Mucosa of descending colon (tissue), 3 donors: ENCODE measurements around the gene FA2H. TPM values are rescaled to one million over a fixed set of nuclear protein-coding genes. Genes with fewer than 3 reads are reported as not detected.

Experiments used
- ATAC-seq: fragments of 200-7000 bp; cut with Tn5 transposase; one replicate; pipeline ENCODE4 v1.9.1; 2020; ENCODE audit warnings: mild to moderate bottlenecking, moderate library complexity
- DNase-seq, 3 donors: peaks; one replicate each; pipeline ENCODE4 v3.0.0-alpha.2; 2020
- H3K36me3 ChIP-seq: fragments of 200-600 bp; one replicate; pipeline ENCODE4 v1.8.0; 2021; ENCODE audit warnings: low read depth, mild to moderate bottlenecking
- H3K4me1 ChIP-seq: fragments of 200-600 bp; one replicate; pipeline ENCODE4 v1.8.0; 2021; ENCODE audit warnings: low read depth, mild to moderate bottlenecking
- H3K4me3 ChIP-seq: fragments of 200-600 bp; one replicate; pipeline ENCODE4 v1.8.0; 2021; ENCODE audit warnings: mild to moderate bottlenecking
- H3K9me3 ChIP-seq: fragments of 200-600 bp; one replicate; pipeline ENCODE4 v1.8.0; 2021; ENCODE audit warnings: mild to moderate bottlenecking
- CTCF ChIP-seq: fragments of 200-600 bp; IDR thresholded peaks from one replicate; pipeline ENCODE4 v1.8.0; 2022; ENCODE audit warnings: antibody characterized with exemption, mild to moderate bottlenecking
- intact Hi-C, 2 donors: fragments of 100-400 bp; cut with DNase I in 1 of 2; cut with micrococcal nuclease in 1 of 2; formaldehyde crosslinking; loops; one replicate each; pipeline versions ENCODE4 v1.11.0 to v1.11.1; 2022; cut with DNase I, micrococcal nuclease
- total RNA-seq, 3 donors: library from RNA; stranded (reverse); fragmentation: NEBNext Ultra II Directional in 2 of 3; extraction: Animal tissue kit (Norgen Biotek cat#: 25700) in 2 of 3; gene quantifications; one replicate each; pipeline versions ENCODE4 v1.2.1 to v1.2.4, GENCODE V29; 2021 to 2023
- donor health status: DM: no; HTN: no; CAD: no; lungs with moderate emphysema.
- donor health status: DM: no; HTN: no; CAD: no.
- donor health status: DM: no; HTN: yes; CAD: no.

FA2H gene
- total RNA-seq, 3 donors from 2014 or later: 17.3 to 60.0 (median 44.0) TPM

- ATAC-seq (no peak), DNase-seq (no peak)
- H3K4me3 ChIP-seq: no peak overlapping the region
- no peaks in the 10 kb centered on the region for H3K9me3 ChIP-seq
- no peak for TF ChIP-seq CTCF
- peaks cover 6% of the 10 kb centered on the region for H3K36me3 ChIP-seq
- intact Hi-C loops: no loop called here
- peaks cover 2% of the 10 kb centered on the region for H3K4me1 ChIP-seq
Measured at GRCh38 chr16:74691093-74691855, 83.3 kb downstream of the FA2H start.

GRCh38 chr16:74682556-74682955 lies 92.1 kb downstream of the FA2H start:
- no peak for ATAC-seq
- H3K4me1 ChIP-seq: no peaks in the 10 kb centered on the region
- intact Hi-C loops: no loop called here
- no peak for TF ChIP-seq CTCF
- H3K36me3 ChIP-seq: no peaks in the 10 kb centered on the region
- H3K9me3 ChIP-seq: no peaks in the 10 kb centered on the region
- H3K4me3 ChIP-seq: no peak overlapping the region
- no peak for DNase-seq

GRCh38 chr16:74680681-74681080 lies 93.9 kb downstream of the FA2H start:
- Histone ChIP-seq H3K4me1 (no peaks in the 10 kb centered on the region), H3K9me3 (no peaks in the 10 kb centered on the region), H3K4me3 (no peak overlapping the region), H3K36me3 (no peaks in the 10 kb centered on the region)
- TF ChIP-seq CTCF: no peak
- ATAC-seq (no peak), DNase-seq (no peak)
- intact Hi-C loops: no loop called here

GRCh38 chr16:74679983-74680382 lies 94.6 kb downstream of the FA2H start:
- Histone ChIP-seq H3K9me3 (no peaks in the 10 kb centered on the region), H3K36me3 (no peaks in the 10 kb centered on the region), H3K4me1 (no peaks in the 10 kb centered on the region), H3K4me3 (no peak overlapping the region)
- ATAC-seq (no peak), DNase-seq (no peak)
- intact Hi-C loops: no loop called here
- no peak for TF ChIP-seq CTCF

- Histone ChIP-seq H3K4me3 (no peak overlapping the region), H3K9me3 (no peaks in the 10 kb centered on the region), H3K4me1 (no peaks in the 10 kb centered on the region), H3K36me3 (no peaks in the 10 kb centered on the region)
- ATAC-seq: no peak
- no peak for TF ChIP-seq CTCF
- no peak for DNase-seq
- intact Hi-C loops: no loop called here
Measured at GRCh38 chr16:74677868-74678267, 96.8 kb downstream of the FA2H start.
